ENCODE results near the gene FLNA. TPM values are rescaled to one million over a fixed set of nuclear protein-coding genes. Genes with fewer than 3 reads are reported as not detected.

The FLNA gene
- total and polyA plus RNA-seq, 9 of the 15 experiments (the other 6 are each of a cell fraction or from before 2014, with no cell fraction given), result 6.2 to 735 (median 135) TPM

- TF ChIP-seq CTCFL (IDR thresholded peaks at IDR 0.05; ENCODE audit: borderline replicate concordance, insufficient read depth, low read depth, low read length, poor library complexity, severe bottlenecking), result no peak
Measured at GRCh38 chrX:154313147-154313546, 61.3 kb downstream of the FLNA start (continued).

GRCh38 chrX:154312116-154312515 is 62.3 kb downstream of the FLNA start:
- ChIA-PET CTCF (ENCODE audit: low intra/inter-chr PET ratio) (no interaction called here), POLR2A (no interaction called here)
- H3K27ac ChIP-seq (ENCODE audit: extremely low read depth, low read depth, low read length), result no peak overlapping the region
- H3K9me1 ChIP-seq (ENCODE audit: control insufficient read depth, insufficient read depth, low read length), result no peaks in the 10 kb centered on the region
- ATAC-seq, result no peak
- no TSS peak for BruUV-seq (replicated peaks)
- no peak overlapping the region for H3K4me2 ChIP-seq (ENCODE audit: insufficient read depth, low read length)
- WGBS (ENCODE audit: insufficient coverage, low coverage, missing lambda C conversion rate), result 45% methylated on average over 6 of the region's 7 CpGs
- H3K36me3 ChIP-seq (ENCODE audit: control insufficient read depth, insufficient read depth, low read length), result no peaks in the 10 kb centered on the region
- no peaks in the 10 kb centered on the region for H3K9me3 ChIP-seq (replicated peaks; ENCODE audit: control insufficient read depth, insufficient read depth, low read depth, low read length)
- TF ChIP-seq POLR2AphosphoS2 (IDR thresholded peaks at IDR 0.05; ENCODE audit: low read length) (no peak), TFE3 (CRISPR knock-in tag; IDR thresholded peaks at IDR 0.05) (no peak), CTCF (IDR thresholded peaks at IDR 0.05 in 2 of 3, conservative IDR thresholded peaks at IDR 0.05 in 1 of 3; ENCODE audit: insufficient read depth in 2 of 3, low read depth in 1 of 3, low read length in 3 of 3) (no peak)
- in situ Hi-C loops (cut with MboI), result loop anchor here (25.0 kb wide), 1 partner anchor 100 kb away; the partner anchor contains the start of gene OPN1MW2
- H4K20me1 ChIP-seq (replicated peaks; ENCODE audit: control insufficient read depth, insufficient read depth, low read length), result no peaks in the 10 kb centered on the region
- H3K4me3 ChIP-seq, result no peak overlapping the region
- H3K4me1 ChIP-seq (replicated peaks in 1 of 2; ENCODE audit: control insufficient read depth in 2 of 2, insufficient read depth in 2 of 2, low read length in 2 of 2), result peaks cover 2 to 3% of the 10 kb centered on the region in 2 experiments; a peak in 3 of 5 replicates
- DNase-seq (ENCODE audit: extremely low read depth in 1 of 4, low spot score in 3 of 4), result no peak
- no peaks in the 10 kb centered on the region for H3K27me3 ChIP-seq (ENCODE audit: control insufficient read depth in 2 of 2, insufficient read depth in 2 of 2, low read length in 2 of 2)
- no peaks in the 10 kb centered on the region for H3K79me2 ChIP-seq (ENCODE audit: control insufficient read depth, insufficient read depth, low read length)
- no peak overlapping the region for H3K9ac ChIP-seq (ENCODE audit: insufficient read depth in 1 of 2, low read depth in 2 of 2, low read length in 2 of 2)
- H2AFZ ChIP-seq (ENCODE audit: low read depth, low read length), result no peak overlapping the region
- no peak for FAIRE-seq
- intact Hi-C loops (cut with micrococcal nuclease), result no loop called here
